NCI-H446 (cell line): ENCODE measurements around the gene OARD1.
"Not testable (repeated sequence)": the region's sequence is repeated elsewhere in the genome, so short reads cannot be mapped to it uniquely, and the experiment has no call there.

Experiments
- DNase-seq, 2 experiments: peaks; one replicate each; lab custom pipeline; 2025; lab: John Stamatoyannopoulos, UW

OARD1 gene

DNA sequence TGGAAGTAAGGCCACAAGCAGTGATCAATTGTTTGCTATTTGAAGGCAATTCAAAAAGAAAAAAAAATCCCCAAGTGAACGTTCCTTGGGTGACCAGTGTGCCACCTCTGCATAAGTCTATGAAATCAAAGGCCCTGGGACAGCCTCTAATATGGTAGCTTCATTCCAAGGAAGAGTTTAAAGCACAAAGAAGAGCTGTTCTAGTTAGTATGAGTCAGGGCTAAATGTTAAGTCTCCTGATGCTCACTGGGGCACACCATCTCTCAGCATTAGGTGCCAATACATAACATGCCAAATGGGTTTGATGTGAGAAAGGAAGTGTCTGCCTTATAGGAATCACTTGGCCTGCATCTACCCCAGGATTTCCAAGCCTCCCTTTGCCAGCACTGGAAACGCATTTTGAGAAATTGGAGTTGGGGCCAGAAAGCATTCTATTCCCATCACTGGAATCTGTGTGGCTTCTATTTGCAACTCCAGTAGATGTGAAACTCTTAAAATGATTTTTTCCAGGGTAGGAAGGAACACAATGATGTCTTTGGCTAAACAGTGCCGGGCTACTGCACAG is 46.1 kb downstream of the OARD1 start:
- DNase-seq = peak; percentile 11 to 57

DNA sequence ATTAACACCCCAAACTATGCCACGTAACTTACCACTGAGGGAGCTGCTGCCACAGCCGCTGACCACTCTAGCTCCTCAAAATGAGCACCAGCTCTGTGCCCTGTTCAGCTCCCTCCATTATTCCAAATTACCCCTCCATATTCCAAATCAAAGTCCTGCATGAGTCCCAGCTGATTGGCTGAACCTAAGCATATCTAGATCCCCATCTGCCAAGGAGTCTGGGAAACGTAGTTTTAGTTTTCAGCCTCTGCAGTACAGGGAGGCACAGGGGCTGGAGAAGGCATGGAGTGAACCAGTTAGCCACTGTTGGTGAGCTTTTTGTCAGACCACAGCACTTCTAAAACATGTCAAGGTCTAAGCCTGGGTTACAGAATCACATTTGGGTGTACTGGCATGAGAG is 49.0 kb downstream of the OARD1 start:
- no peak for DNase-seq

DNA sequence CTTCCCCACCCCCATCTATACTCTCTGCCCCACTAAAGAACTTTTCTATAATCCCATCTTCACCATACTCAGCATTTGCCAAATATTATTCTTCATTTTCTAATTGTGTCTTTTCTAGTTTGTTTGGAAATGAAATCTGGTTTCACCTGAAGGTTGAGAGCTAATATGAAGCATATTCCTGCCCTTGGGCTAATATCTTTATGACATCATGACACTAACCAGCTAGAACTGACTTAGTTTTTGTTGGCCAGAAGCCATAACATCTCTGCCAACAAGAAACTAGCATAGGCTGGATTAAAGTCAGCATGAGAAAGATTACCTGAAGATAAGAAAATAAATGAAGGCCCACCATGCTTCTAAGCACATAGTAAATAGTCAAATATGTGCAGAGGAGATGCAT is 49.9 kb downstream of the OARD1 start:
- no peak for DNase-seq

DNA sequence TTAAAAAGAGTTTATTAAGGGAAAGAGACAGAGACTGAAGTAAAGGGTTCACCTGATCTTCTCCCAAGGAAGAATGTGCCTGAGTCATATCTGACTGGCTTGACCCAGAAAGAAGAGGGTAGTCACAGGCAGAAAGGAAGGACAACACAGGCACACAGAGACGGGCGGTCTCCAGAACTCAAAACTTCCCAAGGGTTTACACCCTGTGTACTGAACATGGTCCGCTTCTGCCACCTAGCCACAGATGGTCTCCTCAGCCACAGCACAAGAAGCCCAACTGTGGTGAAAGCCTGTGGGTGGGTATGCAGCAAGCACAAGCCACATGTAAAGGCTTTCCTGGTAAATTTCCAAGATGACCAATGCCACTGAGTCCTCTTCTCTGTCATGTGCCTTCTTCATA is 50.3 kb downstream of the OARD1 start:
- DNase-seq = peak in 1 of 2 experiments; percentile 49

DNA sequence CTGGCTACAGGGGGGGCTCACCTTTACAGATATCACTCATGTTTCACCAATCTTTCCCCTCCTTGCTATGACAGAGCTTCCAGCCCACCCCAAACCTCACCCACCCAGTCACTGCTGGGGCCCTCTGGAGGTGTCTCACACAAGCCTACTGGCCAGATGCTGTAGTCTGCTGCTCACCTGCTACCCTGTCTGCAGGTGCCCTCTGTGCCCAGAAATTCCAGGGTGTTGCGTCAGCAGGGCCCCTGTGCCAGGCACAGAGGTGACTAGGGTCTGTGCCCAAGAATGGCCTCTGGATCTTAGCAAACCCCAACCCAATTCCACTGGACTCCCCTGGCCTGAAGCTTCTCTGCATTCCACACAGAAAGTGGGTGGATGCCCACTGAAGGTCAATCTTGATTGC is 54.5 kb downstream of the OARD1 start:
- no peak for DNase-seq

DNA sequence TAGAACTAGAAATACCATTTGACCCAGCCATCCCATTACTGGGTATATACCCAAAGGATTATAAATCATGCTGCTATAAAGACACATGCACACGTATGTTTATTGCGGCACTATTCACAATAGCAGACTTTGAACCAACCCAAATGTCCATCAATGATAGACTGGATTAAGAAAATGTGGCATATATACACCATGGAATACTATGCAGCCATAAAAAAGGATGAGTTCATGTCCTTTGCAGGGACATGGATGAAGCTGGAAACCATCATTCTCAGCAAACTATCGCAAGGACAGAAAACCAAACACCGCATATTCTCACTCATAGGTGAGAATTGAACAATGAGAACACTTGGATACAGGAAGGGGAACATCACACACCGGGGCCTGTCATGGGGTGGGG is 56.3 kb downstream of the OARD1 start:
- not testable (repeated sequence) for DNase-seq

DNA sequence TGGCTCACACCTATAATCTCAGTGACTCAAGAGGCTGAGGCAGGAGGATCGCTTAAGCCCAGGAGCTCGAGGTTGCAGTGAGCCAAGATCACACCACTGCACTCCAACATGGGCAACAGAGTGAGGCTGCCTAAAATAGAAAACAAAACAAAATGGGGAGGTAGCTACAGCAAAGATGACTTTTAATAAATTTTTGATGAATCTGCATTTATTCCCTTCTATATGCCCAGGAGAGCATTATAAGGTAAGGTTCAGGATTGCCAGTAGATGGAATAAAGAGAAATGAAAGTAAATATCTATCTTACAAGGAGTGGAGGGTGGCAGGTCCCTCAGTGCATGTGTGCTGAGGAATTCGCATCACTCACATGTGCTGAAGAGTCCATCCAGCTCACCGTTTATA is 57.4 kb downstream of the OARD1 start:
- no peak for DNase-seq
